B cell (primary cell): ENCODE data around the gene ELAVL2. TPM values are rescaled to one million over a fixed set of nuclear protein-coding genes. Genes with fewer than 3 reads are reported as not detected.

Experiments used
- ATAC-seq: fragments of 200-7000 bp; cut with Tn5 transposase; one replicate; pipeline ENCODE4 v1.10.0; 2021; ENCODE audit warnings: low read depth, mild to moderate bottlenecking, moderate number of reproducible peaks, moderate library complexity
- CTCF ChIA-PET: fragments of 350-600 bp; sonication (Branson Sonifier 250); formaldehyde crosslinking; loops from one replicate; lab custom pipeline; 2021; ENCODE audit warnings: antibody characterized with exemption, inconsistent platforms; lab: Charles Lee
- POLR2A ChIA-PET: fragments of 350-600 bp; sonication (Branson Sonifier 250); formaldehyde crosslinking; loops from one replicate; lab custom pipeline; 2021; ENCODE audit warnings: antibody characterized with exemption; lab: Charles Lee
- DNase-seq: peaks from one replicate; pipeline ENCODE4 v3.0.0; 2013
- H2AFZ ChIP-seq: 2 replicates; pipeline ENCODE4 v1.6.1; 2012; ENCODE audit warnings: mild to moderate bottlenecking, low read depth, low read length; ENCODE audit not compliant: insufficient read depth, poor library complexity, severe bottlenecking
- H3K27ac ChIP-seq, 2 donors: 1 replicate in 1 of 2; 2 replicates in 1 of 2; pipeline ENCODE4 v1.5.1; 2012 to 2013; ENCODE audit warnings: low read length in 2 of 2, mild to moderate bottlenecking in 2 of 2, moderate library complexity in 1 of 2
- H3K27me3 ChIP-seq, 4 experiments: fragments of 200-600 bp in 1 of 4; sonication (generic) in 1 of 4; replicated peaks in 1 of 4; 1 replicate in 2 of 4; 2 replicates in 2 of 4; pipeline versions ENCODE4 v1.6.1 to v1.7.0; 2013 to 2016; ENCODE audit warnings: low read length in 3 of 4, mild to moderate bottlenecking in 2 of 4, mixed read lengths in 1 of 4, moderate library complexity in 1 of 4; ENCODE audit not compliant: insufficient read depth in 4 of 4, control insufficient read depth in 3 of 4; ENCODE audit errors: control extremely low read depth in 1 of 4
- H3K36me3 ChIP-seq, 2 experiments: replicated peaks in 1 of 2; 1 replicate in 1 of 2; 2 replicates in 1 of 2; pipeline versions ENCODE4 v1.6.1 to v1.7.1; 2013; ENCODE audit warnings: low read length in 1 of 2; ENCODE audit not compliant: insufficient read depth in 2 of 2, control insufficient read depth in 1 of 2; ENCODE audit errors: control extremely low read depth in 1 of 2, extremely low read depth in 1 of 2
- H3K4me1 ChIP-seq, 2 donors: fragments of 200-600 bp in 1 of 2; sonication (generic) in 1 of 2; 1 replicate in 1 of 2; 2 replicates in 1 of 2; pipeline versions ENCODE4 v1.5.1 to v1.6.1; 2013 to 2017; ENCODE audit warnings: low read length in 2 of 2; ENCODE audit not compliant: control insufficient read depth in 2 of 2, insufficient read depth in 2 of 2
- H3K4me2 ChIP-seq: replicated peaks from 2 replicates; pipeline ENCODE3; 2012; ENCODE audit warnings: mild to moderate bottlenecking, low read depth, low read length; ENCODE audit not compliant: poor library complexity, severe bottlenecking
- H3K4me3 ChIP-seq, 5 experiments: fragments of 200-600 bp in 1 of 5; sonication (generic) in 1 of 5; 1 replicate in 3 of 5; 2 replicates in 2 of 5; pipeline versions ENCODE4 v1.5.1 to v1.7.0; 2011 to 2016; ENCODE audit warnings: low read length in 4 of 5, mild to moderate bottlenecking in 4 of 5, low read depth in 2 of 5, control low read depth in 1 of 5, moderate library complexity in 1 of 5; ENCODE audit not compliant: insufficient read depth in 1 of 5; ENCODE audit errors: control extremely low read depth in 1 of 5, extremely low read depth in 1 of 5
- H3K79me2 ChIP-seq: fragments of 200-600 bp; sonication (generic); one replicate; pipeline ENCODE4 v1.6.0; 2016; ENCODE audit warnings: low read length; ENCODE audit not compliant: control insufficient read depth, insufficient read depth
- H3K9ac ChIP-seq: fragments of 200-600 bp; sonication (generic); 2 replicates; pipeline ENCODE4 v1.6.1; 2017; ENCODE audit warnings: mild to moderate bottlenecking, low read length, moderate library complexity
- H3K9me3 ChIP-seq, 3 donors: one replicate each; pipeline versions ENCODE4 v1.6.1 to v1.7.1; 2013; ENCODE audit warnings: low read length in 2 of 3; ENCODE audit not compliant: control insufficient read depth in 2 of 3, insufficient read depth in 1 of 3; ENCODE audit errors: control extremely low read depth in 1 of 3
- H4K20me1 ChIP-seq: 2 replicates; pipeline ENCODE4 v1.6.0; 2012; ENCODE audit warnings: mild to moderate bottlenecking, low read length; ENCODE audit not compliant: insufficient read depth, control insufficient read depth, poor library complexity, severe bottlenecking
- H3K27ac Mint-ChIP-seq: one replicate; pipeline ENCODE4 v1.8.0; 2021; ENCODE audit warnings: mixed read lengths
- H3K27me3 Mint-ChIP-seq: one replicate; pipeline ENCODE4 v1.8.0; 2021; ENCODE audit warnings: mixed read lengths
- H3K4me1 Mint-ChIP-seq: one replicate; pipeline ENCODE4 v1.8.0; 2021; ENCODE audit warnings: mixed read lengths
- H3K4me3 Mint-ChIP-seq: one replicate; pipeline ENCODE4 v1.8.0; 2021; ENCODE audit warnings: mixed read lengths
- H3K9me3 Mint-ChIP-seq: one replicate; pipeline ENCODE4 v1.8.0; 2022; ENCODE audit warnings: mixed read lengths; ENCODE audit not compliant: insufficient read depth
- CTCF ChIP-seq: fragments of 200-600 bp; IDR thresholded peaks from one replicate; pipeline ENCODE4 v1.8.0; 2022; ENCODE audit warnings: antibody characterized with exemption, mild to moderate bottlenecking
- EZH2 ChIP-seq: IDR thresholded peaks from 2 replicates; pipeline ENCODE4 v1.6.1; 2012; ENCODE audit warnings: borderline replicate concordance, low read depth, mild to moderate bottlenecking, moderate library complexity, low read length; ENCODE audit not compliant: insufficient read depth, poor library complexity, severe bottlenecking
- WGBS: methylation state at CpG from one replicate; pipeline ENCODE4 v1.1.5; 2013; ENCODE audit warnings: missing lambda C conversion rate; ENCODE audit not compliant: insufficient coverage; 5-methylcytosine and 5-hydroxymethylcytosine counted together
- intact Hi-C: fragments of 100-400 bp; cut with micrococcal nuclease; formaldehyde crosslinking; loops from one replicate; pipeline ENCODE4 v1.10.0; 2022
- polyA plus RNA-seq: library from polyadenylated mRNA; depleted of rRNA; stranded (reverse); fragments of >200 nt; gene quantifications from 2 replicates; pipeline ENCODE4 v1.2.3, GENCODE V29; 2012
- total RNA-seq, 2 donors: library from RNA; stranded (reverse); fragments of 120-200 nt in 1 of 2; gene quantifications; 1 replicate in 1 of 2; 2 replicates in 1 of 2; pipeline versions ENCODE4 v1.2.3 to v1.2.4, GENCODE V29; 2013 to 2022

ELAVL2 gene
- total and polyA plus RNA-seq, 2 donors (not counting 1 experiment from before 2014, with no cell fraction given): not detected

GRCh38 chr9:23822261-23823169 is 3.5 kb downstream of the ELAVL2 start:
- no peak overlapping the region for H3K9ac ChIP-seq
- no peak overlapping the region for H3K4me3 Mint-ChIP-seq
- POLR2A ChIA-PET: no interaction called here
- no peak overlapping the region for H3K4me3 ChIP-seq
- H3K4me1 Mint-ChIP-seq: no peaks in the 10 kb centered on the region
- no peaks in the 10 kb centered on the region for H3K36me3 ChIP-seq
- DNase-seq: no peak
- H3K9me3 Mint-ChIP-seq: no peaks in the 10 kb centered on the region
- no peak for ATAC-seq
- CTCF ChIA-PET: no interaction called here
- H3K27me3 ChIP-seq: peaks cover 0 to 62% (median 25%) of the 10 kb centered on the region in 4 experiments
- no peak overlapping the region for H3K27ac Mint-ChIP-seq
- H3K4me2 ChIP-seq: no peak overlapping the region
- H3K79me2 ChIP-seq: no peaks in the 10 kb centered on the region
- no peak overlapping the region for H3K27ac ChIP-seq
- H3K4me1 ChIP-seq: peaks cover 0 to 4% of the 10 kb centered on the region in 2 donors
- H4K20me1 ChIP-seq: no peaks in the 10 kb centered on the region
- H2AFZ ChIP-seq: no peak overlapping the region
- TF ChIP-seq CTCF (no peak), EZH2 (no peak)
- peaks cover 29% of the 10 kb centered on the region for H3K27me3 Mint-ChIP-seq
- intact Hi-C loops: no loop called here
- peaks cover 0 to 39% (median 6%) of the 10 kb centered on the region in 3 donors for H3K9me3 ChIP-seq
- WGBS: 14% methylated on average over 40 of the region's 46 CpGs
